ENCODE data around the gene GNRHR. TPM values are rescaled to one million over a fixed set of nuclear protein-coding genes. Genes with fewer than 3 reads are reported as not detected.

GNRHR gene
- total and polyA plus RNA-seq, 7 experiments from 2014 or later, result not detected

GRCh38 chr4:67700116-67700737 is 54.0 kb downstream of the GNRHR start:
- Mint-ChIP-seq H3K27me3 (no peaks in the 10 kb centered on the region), H3K9me3 (peaks cover 0 to 4% (median 0%) of the 10 kb centered on the region in 11 donors), H3K27ac (peak overlapping the region; percentile 92 to 100 (median 96)), H3K4me3 (peak overlapping the region; percentile 91 to 100 (median 97)), H3K4me1 (peaks cover 44 to 84% (median 72%) of the 10 kb centered on the region in 7 donors), H3K36me3 (peaks cover 9 to 34% (median 27%) of the 10 kb centered on the region in 5 donors)
- CTCF ChIA-PET, result interaction anchor here (0.6 to 1.7 kb wide), 4 partner anchors 8 to 154 kb away, joined by 3 to 4 read pairs (median 4); no protein-coding TSS in a partner anchor
- intact Hi-C loops (cut with micrococcal nuclease), result loop anchor here in 1 of 2 donors (2.0 to 5.0 kb wide), 2 partner anchors 649 to 737 kb away; no protein-coding TSS in a partner anchor
- H3K27ac ChIP-seq (ENCODE audit: low read depth, low read length), result peak overlapping the region; percentile 85
- no peaks in the 10 kb centered on the region for H3K9me3 ChIP-seq (ENCODE audit: control insufficient read depth in 2 of 3, low read length in 3 of 3)
- POLR2A ChIA-PET, result interaction anchor here (0.7 to 3.5 kb wide), 4 partner anchors 9 to 155 kb away, joined by 3 to 29 read pairs (median 3); partner anchors contain the start of gene CENPC
- no peak for ATAC-seq
- peaks cover 0 to 5% (median 0%) of the 10 kb centered on the region in 3 experiments for H3K36me3 ChIP-seq (ENCODE audit: control insufficient read depth in 2 of 3, insufficient read depth in 3 of 3, low read length in 3 of 3)
- peaks cover 10 to 16% of the 10 kb centered on the region in 2 donors for H3K4me1 ChIP-seq (ENCODE audit: control insufficient read depth in 2 of 2, insufficient read depth in 2 of 2, low read length in 2 of 2)
- peak in 6 of 9 donors; percentile 3 to 25 (median 22) for DNase-seq
- H3K4me3 ChIP-seq (ENCODE audit: low read length), result peak overlapping the region; percentile 73
- no peaks in the 10 kb centered on the region for H3K27me3 ChIP-seq (ENCODE audit: control insufficient read depth in 2 of 2, insufficient read depth in 2 of 2, low read length in 2 of 2)

DNA sequence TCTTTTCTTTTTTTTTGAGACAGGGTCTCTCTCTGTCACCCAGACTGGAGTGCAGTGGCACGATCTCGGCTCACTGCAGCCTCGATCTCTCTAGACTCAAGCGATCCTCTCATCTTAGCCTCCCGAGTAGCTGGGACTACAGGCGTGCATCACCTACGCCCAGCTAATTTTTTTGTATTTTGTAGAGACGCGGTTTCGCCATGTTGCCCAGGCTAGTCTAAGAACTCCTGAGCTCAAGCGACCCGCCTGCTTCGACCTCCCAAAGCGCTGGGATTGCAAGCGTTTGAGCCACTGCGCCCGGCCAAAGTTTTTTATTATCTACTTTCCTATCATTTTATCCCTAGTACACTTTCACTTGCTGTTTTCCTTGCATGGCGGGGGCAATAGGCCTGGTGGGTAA is 54.6 kb downstream of the GNRHR start:
- intact Hi-C loops (cut with micrococcal nuclease), result loop anchor here in 1 of 2 donors (2.0 to 10.0 kb wide), 3 partner anchors 55 to 738 kb away; no protein-coding TSS in a partner anchor
- no peaks in the 10 kb centered on the region for H3K27me3 Mint-ChIP-seq
- Histone ChIP-seq H3K27me3 (ENCODE audit: control insufficient read depth in 2 of 2, insufficient read depth in 2 of 2, low read length in 2 of 2) (no peaks in the 10 kb centered on the region), H3K4me3 (ENCODE audit: low read length) (peak overlapping the region; percentile 73), H3K9me3 (ENCODE audit: control insufficient read depth in 2 of 3, low read length in 3 of 3) (no peaks in the 10 kb centered on the region), H3K27ac (ENCODE audit: low read depth, low read length) (no peak overlapping the region), H3K36me3 (ENCODE audit: control insufficient read depth in 2 of 3, insufficient read depth in 3 of 3, low read length in 3 of 3) (peaks cover 0 to 5% (median 0%) of the 10 kb centered on the region in 3 experiments), H3K4me1 (ENCODE audit: control insufficient read depth in 2 of 2, insufficient read depth in 2 of 2, low read length in 2 of 2) (peaks cover 10 to 16% of the 10 kb centered on the region in 2 donors)
- H3K4me3 Mint-ChIP-seq, result peak overlapping the region; percentile 91 to 100 (median 97)
- POLR2A ChIA-PET, result interaction anchor here (0.6 to 3.5 kb wide), 3 partner anchors 10 to 162 kb away, joined by 3 to 29 read pairs (median 3); partner anchors contain the start of gene CENPC
- H3K9me3 Mint-ChIP-seq, result no peaks in the 10 kb centered on the region
- CTCF ChIA-PET, result interaction anchor here (0.6 to 0.9 kb wide), 4 partner anchors 26 to 153 kb away, joined by 3 to 4 read pairs (median 3); no protein-coding TSS in a partner anchor
- peaks cover 5 to 34% (median 26%) of the 10 kb centered on the region in 5 donors for H3K36me3 Mint-ChIP-seq
- ATAC-seq (no peak), DNase-seq (no peak)
- peaks cover 40 to 82% (median 69%) of the 10 kb centered on the region in 7 donors for H3K4me1 Mint-ChIP-seq
- peak overlapping the region in 7 of 9 donors; percentile 92 to 100 (median 96) for H3K27ac Mint-ChIP-seq

- no peak for DNase-seq
- Mint-ChIP-seq H3K27me3 (no peaks in the 10 kb centered on the region), H3K36me3 (peaks cover 0 to 32% (median 25%) of the 10 kb centered on the region in 5 donors), H3K9me3 (peaks cover 0 to under 1% (median 0%) of the 10 kb centered on the region in 11 donors), H3K4me3 (peak overlapping the region in 3 of 10 donors; percentile 2 to 30 (median 10)), H3K4me1 (peaks cover 30 to 75% (median 59%) of the 10 kb centered on the region in 7 donors), H3K27ac (peak overlapping the region in 3 of 9 donors; percentile 6 to 63 (median 8))
- peaks cover 0 to 10% (median 3%) of the 10 kb centered on the region in 3 experiments for H3K36me3 ChIP-seq (ENCODE audit: control insufficient read depth in 2 of 3, insufficient read depth in 3 of 3, low read length in 3 of 3)
- POLR2A ChIA-PET, result no interaction called here
- no peaks in the 10 kb centered on the region for H3K9me3 ChIP-seq (ENCODE audit: control insufficient read depth in 2 of 3, low read length in 3 of 3)
- CTCF ChIA-PET, result no interaction called here
- intact Hi-C loops (cut with micrococcal nuclease), result loop anchor here in 1 of 2 donors (10.0 kb wide), 1 partner anchor 53 kb away; no protein-coding TSS in a partner anchor
- peaks cover 10 to 16% of the 10 kb centered on the region in 2 donors for H3K4me1 ChIP-seq (ENCODE audit: control insufficient read depth in 2 of 2, insufficient read depth in 2 of 2, low read length in 2 of 2)
- no peak for ATAC-seq
- no peak overlapping the region for H3K4me3 ChIP-seq (ENCODE audit: low read length)
- no peak overlapping the region for H3K27ac ChIP-seq (ENCODE audit: low read depth, low read length)
- H3K27me3 ChIP-seq (ENCODE audit: control insufficient read depth in 2 of 2, insufficient read depth in 2 of 2, low read length in 2 of 2), result no peaks in the 10 kb centered on the region
These were observed 56.1 kb downstream of the GNRHR start for GRCh38 chr4:67697860-67698687.

DNA sequence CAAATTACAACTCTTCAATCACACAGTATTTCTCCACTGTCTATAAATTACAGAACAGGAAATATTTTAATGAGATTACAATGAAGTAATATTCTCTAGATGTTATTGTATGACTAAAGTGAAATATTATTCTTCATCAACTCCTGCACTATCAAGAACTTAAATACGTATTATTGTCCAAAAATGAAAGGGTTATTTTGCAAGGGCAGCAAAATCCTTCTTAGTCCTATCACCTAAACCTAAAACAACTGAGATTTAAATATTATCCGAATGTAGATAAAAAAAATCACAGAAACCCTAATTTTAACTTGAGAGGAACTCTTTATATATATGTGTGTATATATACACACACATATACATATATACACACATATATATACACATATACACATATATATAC is 58.1 kb downstream of the GNRHR start:
- ChIA-PET POLR2A (interaction anchor here (0.6 kb wide), 1 partner anchor 185 kb away, joined by 3 read pairs; no protein-coding TSS in a partner anchor), CTCF (no interaction called here)
- H3K36me3 ChIP-seq (ENCODE audit: control insufficient read depth in 2 of 3, insufficient read depth in 3 of 3, low read length in 3 of 3), result peaks cover 0 to 27% (median 3%) of the 10 kb centered on the region in 3 experiments
- H3K27me3 ChIP-seq (ENCODE audit: control insufficient read depth in 2 of 2, insufficient read depth in 2 of 2, low read length in 2 of 2), result no peaks in the 10 kb centered on the region
- peaks cover 5 to 9% of the 10 kb centered on the region in 2 donors for H3K4me1 ChIP-seq (ENCODE audit: control insufficient read depth in 2 of 2, insufficient read depth in 2 of 2, low read length in 2 of 2)
- Mint-ChIP-seq H3K27ac (peak overlapping the region in 3 of 9 donors; percentile 20 to 33 (median 24)), H3K4me1 (peaks cover 22 to 69% (median 48%) of the 10 kb centered on the region in 7 donors), H3K4me3 (no peak overlapping the region), H3K9me3 (peaks cover 0 to 10% (median 4%) of the 10 kb centered on the region in 11 donors), H3K27me3 (no peaks in the 10 kb centered on the region), H3K36me3 (peaks cover 12 to 48% (median 41%) of the 10 kb centered on the region in 5 donors)
- ATAC-seq (no peak), DNase-seq (no peak)
- no peak overlapping the region for H3K27ac ChIP-seq (ENCODE audit: low read depth, low read length)
- intact Hi-C loops (cut with micrococcal nuclease), result loop anchor here in 1 of 2 donors (10.0 kb wide), 1 partner anchor 51 kb away; no protein-coding TSS in a partner anchor
- H3K4me3 ChIP-seq (ENCODE audit: low read length), result no peak overlapping the region
- H3K9me3 ChIP-seq (ENCODE audit: control insufficient read depth in 2 of 3, low read length in 3 of 3), result no peaks in the 10 kb centered on the region

GRCh38 chr4:67694662-67695061 is 59.5 kb downstream of the GNRHR start:
- ATAC-seq (no peak), DNase-seq (no peak)
- Mint-ChIP-seq H3K9me3 (peaks cover 0 to 12% (median 4%) of the 10 kb centered on the region in 11 donors), H3K4me1 (peaks cover 20 to 71% (median 53%) of the 10 kb centered on the region in 7 donors), H3K27ac (no peak overlapping the region), H3K27me3 (no peaks in the 10 kb centered on the region), H3K36me3 (peaks cover 12 to 57% (median 52%) of the 10 kb centered on the region in 5 donors), H3K4me3 (no peak overlapping the region)
- Histone ChIP-seq H3K4me3 (ENCODE audit: low read length) (no peak overlapping the region), H3K4me1 (ENCODE audit: control insufficient read depth in 2 of 2, insufficient read depth in 2 of 2, low read length in 2 of 2) (peaks cover under 1 to 3% of the 10 kb centered on the region in 2 donors), H3K27ac (ENCODE audit: low read depth, low read length) (no peak overlapping the region), H3K36me3 (ENCODE audit: control insufficient read depth in 2 of 3, insufficient read depth in 3 of 3, low read length in 3 of 3) (peaks cover 0 to 23% (median 3%) of the 10 kb centered on the region in 3 experiments), H3K27me3 (ENCODE audit: control insufficient read depth in 2 of 2, insufficient read depth in 2 of 2, low read length in 2 of 2) (no peaks in the 10 kb centered on the region), H3K9me3 (ENCODE audit: control insufficient read depth in 2 of 3, low read length in 3 of 3) (no peaks in the 10 kb centered on the region)
- ChIA-PET POLR2A (no interaction called here), CTCF (interaction anchor here (0.6 kb wide), 1 partner anchor 13 kb away, joined by 3 read pairs; no protein-coding TSS in a partner anchor)
- intact Hi-C loops (cut with micrococcal nuclease), result loop anchor here in 1 of 2 donors (10.0 kb wide), 1 partner anchor 50 kb away; no protein-coding TSS in a partner anchor

- Mint-ChIP-seq H3K4me3 (no peak overlapping the region), H3K27ac (no peak overlapping the region), H3K36me3 (peaks cover 12 to 63% (median 58%) of the 10 kb centered on the region in 5 donors), H3K27me3 (no peaks in the 10 kb centered on the region), H3K9me3 (peaks cover 0 to 12% (median 4%) of the 10 kb centered on the region in 11 donors), H3K4me1 (peaks cover 9 to 60% (median 45%) of the 10 kb centered on the region in 7 donors)
- Histone ChIP-seq H3K4me1 (ENCODE audit: control insufficient read depth in 2 of 2, insufficient read depth in 2 of 2, low read length in 2 of 2) (no peaks in the 10 kb centered on the region), H3K27ac (ENCODE audit: low read depth, low read length) (no peak overlapping the region), H3K27me3 (ENCODE audit: control insufficient read depth in 2 of 2, insufficient read depth in 2 of 2, low read length in 2 of 2) (no peaks in the 10 kb centered on the region), H3K4me3 (ENCODE audit: low read length) (no peak overlapping the region), H3K36me3 (ENCODE audit: control insufficient read depth in 2 of 3, insufficient read depth in 3 of 3, low read length in 3 of 3) (peaks cover 0 to 23% (median 3%) of the 10 kb centered on the region in 3 experiments), H3K9me3 (ENCODE audit: control insufficient read depth in 2 of 3, low read length in 3 of 3) (no peaks in the 10 kb centered on the region)
- intact Hi-C loops (cut with micrococcal nuclease), result loop anchor here in 1 of 2 donors (10.0 kb wide), 1 partner anchor 47 kb away; no protein-coding TSS in a partner anchor
- ChIA-PET POLR2A (no interaction called here), CTCF (no interaction called here)
- ATAC-seq, result no peak
- no peak for DNase-seq
These were observed 62.9 kb downstream of the GNRHR start for GRCh38 chr4:67691328-67691727.

Data from naive thymus-derived CD4-positive, alpha-beta T cell (primary cell).